GM18508 (cell line): ENCODE measurements around the gene TCP11.

Experiments
- ATAC-seq: cut with Tn5 transposase; IDR thresholded peaks from one replicate; pipeline ENCODE4 v1.9.1; 2021; ENCODE audit warnings: moderate number of reproducible peaks; ENCODE audit not compliant: insufficient read depth, unreplicated experiment

Gene TCP11

GRCh38 chr6:35068644-35069043, 72.5 kb downstream of the TCP11 start:
- no peak for ATAC-seq

DNA sequence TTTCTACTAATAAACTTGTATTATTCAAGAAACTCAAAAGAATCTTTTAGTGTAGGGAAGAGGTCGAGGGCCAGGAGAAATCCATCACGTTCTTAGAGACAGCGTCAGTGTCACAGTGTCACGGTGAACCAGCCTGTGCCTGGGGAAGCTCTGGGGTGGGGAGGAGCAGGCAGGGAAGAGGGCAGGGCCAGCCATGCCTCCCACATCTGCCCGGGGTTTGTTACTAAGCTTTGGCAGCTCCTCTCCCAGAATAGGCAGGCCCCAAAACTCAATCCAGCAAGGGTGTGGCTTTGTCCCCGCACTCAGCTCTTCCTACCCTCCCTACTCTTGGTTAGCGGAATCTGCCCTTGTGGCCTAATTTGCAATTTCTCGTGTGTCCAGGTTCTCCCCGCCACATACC, 72.9 kb downstream of the TCP11 start:
- ATAC-seq: no peak
